GM04504 (cell line): ENCODE measurements around the gene MCF2L2.
"Not testable (repeated sequence)": the region's sequence is repeated elsewhere in the genome, so short reads cannot be mapped to it uniquely, and the experiment has no call there.

Source experiments
- DNase-seq: peaks from one replicate; pipeline ENCODE4 v3.0.0-alpha.2; 2012; ENCODE audit warnings: low read depth

MCF2L2 gene

DNA sequence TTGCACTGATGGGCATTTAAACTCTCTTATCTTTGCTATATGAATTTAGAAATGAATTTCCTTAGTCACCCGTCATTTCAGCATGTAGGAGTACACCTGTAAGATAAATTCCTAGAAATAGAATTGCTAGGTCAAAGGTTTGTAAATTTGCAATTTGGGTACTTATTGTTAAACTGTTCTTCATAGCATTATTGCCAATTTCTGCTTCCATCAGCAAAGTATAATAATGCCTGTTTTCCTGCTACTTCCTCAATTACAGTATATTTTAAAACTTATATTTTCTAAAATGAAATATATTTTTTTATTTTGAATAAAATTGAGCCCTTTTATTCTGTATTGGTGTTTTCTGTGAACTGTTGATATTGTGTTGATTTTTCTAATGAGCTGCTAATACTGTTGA lies 16.3 kb upstream of the MCF2L2 start:
- no peak for DNase-seq

DNA sequence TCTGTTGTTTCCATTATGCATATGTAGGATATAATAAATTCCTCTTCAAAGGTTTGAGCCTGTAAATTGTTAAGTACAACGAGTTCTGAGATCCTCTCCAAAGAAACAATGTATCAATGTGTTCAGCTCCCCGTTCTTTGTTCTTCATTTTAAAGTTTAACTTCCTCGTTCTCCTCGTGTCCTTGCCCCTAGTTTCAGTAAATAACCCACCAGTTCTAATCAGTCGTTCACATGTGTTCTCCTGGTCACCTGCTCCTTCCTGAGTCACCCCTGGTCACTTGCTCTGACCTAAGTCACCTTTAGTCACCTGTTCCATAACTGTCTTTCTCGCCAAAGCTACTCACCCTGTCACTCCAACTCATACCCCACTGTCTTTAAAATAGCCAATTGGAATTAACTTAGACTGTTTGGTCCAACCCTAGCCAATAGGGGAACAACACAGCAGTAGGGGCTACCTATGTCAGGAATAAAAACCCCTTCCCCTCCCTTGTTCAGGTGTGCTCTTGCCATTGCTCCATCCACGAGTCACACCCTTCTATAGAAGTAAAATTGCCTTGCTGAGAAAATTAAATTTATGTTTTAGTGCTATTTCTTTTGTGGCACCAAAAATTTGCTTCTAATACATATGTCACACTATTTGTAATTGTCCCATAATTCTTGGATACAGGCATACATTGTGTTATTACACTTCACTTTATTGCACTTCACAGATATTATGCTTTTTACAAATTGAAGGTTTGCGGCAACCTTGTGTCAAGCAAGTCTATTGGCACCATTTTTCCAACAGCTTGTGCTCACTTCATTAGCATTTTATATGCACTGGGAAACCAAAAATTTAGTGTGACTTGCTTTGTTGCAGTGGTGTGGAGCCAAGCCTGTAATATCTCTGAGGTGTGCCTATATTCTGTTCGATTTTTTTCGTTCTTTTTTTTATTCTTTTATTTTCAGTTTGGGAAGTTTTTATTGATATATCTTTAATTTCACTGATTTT lies 15.3 kb upstream of the MCF2L2 start:
- DNase-seq = no peak

DNA sequence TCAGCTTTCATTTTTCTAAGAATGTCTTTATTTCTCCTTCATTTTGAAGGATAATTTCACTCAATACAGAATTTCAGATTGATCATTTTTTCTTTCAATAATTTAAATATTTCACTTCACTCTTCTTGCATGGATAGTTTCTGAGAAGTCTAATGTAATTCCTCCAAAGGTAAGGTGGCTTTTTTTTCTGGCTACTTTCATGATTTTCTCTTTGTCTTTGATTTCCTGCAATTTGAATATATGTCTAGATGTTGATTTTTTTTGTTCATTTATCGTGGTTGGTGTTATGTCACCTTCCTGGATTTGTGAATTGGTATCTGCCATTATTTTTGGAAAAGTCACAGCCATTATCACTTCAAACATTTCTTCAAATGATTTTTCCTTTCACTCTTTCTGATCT lies 14.6 kb upstream of the MCF2L2 start:
- no peak for DNase-seq

DNA sequence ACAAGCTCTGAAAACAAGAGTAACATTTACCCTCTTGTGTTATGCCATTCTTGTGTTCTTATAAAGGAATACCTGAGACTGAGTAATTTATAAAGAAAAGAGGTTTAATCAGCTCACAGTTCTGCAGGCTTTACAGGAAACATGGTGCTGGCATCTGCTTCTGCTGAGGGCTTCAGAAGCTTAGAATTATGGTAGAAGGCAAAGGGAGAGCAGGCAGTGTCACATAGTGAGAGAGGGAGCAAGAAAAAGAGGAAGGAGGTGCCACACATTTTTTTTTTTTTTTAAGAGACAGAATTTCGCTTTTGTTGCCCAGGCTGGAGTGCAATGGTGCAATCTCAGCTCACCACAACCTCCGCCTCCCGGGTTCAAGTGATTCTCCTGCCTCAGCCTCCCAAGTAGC lies 12.1 kb upstream of the MCF2L2 start:
- not testable (repeated sequence) for DNase-seq

DNA sequence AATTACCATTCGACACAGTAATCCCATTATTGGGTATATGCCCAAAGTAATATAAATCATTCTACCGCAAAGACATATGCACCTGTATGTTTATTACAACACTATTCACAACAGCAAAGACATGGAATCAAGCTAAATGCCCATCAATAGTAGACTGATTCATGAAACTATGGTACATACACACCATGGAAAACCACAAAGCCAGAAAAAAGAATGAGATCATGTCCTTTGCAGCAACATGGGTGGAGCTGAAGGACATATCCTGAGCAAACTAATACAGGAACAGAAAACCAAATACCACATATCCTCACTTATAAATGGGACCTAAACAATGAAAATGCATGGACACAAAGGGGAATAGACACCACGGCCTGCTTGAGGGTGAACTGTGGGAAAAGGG lies 11.1 kb upstream of the MCF2L2 start:
- DNase-seq = no peak

DNA sequence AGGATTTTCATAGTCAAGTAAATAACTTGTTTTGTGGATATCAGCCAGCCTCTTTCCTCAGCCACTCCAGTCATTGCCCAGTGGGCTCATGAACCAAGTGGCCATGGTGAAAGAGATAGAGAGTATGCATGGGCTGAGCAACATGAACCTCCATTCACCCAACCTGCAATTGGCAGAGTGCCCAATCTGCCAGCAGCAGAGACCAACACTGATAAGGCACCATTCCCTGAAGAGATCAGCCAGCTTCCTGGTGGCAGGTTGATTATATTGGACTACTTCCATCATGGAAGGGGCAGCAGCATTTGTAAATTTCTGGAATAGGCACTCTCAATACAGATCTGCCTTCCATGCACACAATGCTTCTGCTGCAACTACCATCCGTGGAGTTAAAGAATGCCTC lies 10.3 kb upstream of the MCF2L2 start:
- DNase-seq = no peak

DNA sequence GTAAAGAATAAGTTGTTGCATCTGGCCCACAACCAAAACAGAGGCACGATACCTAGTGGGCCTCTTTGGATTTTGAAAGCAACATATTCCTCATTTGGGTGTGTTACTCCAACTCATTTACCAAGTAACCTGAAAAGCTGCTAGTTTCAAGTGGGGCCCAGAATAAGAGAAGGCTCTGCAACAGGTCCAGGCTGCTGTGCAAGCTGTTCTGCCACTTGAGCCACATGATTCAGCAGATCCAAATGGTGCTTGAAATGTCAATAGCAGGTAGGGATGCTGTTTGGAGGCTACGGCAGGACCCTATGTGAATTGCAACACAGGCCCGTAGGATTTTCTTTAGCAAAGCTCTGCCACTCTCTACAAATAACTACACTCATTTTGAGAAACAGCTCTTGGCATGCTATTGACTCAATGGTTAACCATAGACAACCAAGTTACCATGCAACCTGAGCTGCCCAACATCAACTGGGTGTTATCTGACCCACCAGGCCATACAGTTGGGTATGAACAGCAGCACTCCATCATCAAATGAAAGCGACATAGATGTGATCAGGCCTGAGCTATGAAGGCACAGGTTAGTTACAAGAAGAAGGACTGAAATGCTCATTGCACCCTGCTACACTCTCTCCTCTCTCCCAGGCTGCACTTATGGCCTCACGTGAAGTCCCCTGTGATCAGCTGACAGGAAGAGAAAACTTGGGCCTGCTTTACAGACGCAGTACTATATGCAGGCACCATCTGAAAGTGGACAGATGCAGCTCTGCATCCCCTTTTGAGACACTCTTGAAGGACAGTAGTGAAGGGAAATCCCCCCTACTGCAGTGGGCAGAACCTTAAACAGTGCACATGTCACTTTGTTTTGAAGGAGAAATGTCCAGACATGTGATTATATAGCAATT lies 9.5 kb upstream of the MCF2L2 start:
- DNase-seq = no peak

DNA sequence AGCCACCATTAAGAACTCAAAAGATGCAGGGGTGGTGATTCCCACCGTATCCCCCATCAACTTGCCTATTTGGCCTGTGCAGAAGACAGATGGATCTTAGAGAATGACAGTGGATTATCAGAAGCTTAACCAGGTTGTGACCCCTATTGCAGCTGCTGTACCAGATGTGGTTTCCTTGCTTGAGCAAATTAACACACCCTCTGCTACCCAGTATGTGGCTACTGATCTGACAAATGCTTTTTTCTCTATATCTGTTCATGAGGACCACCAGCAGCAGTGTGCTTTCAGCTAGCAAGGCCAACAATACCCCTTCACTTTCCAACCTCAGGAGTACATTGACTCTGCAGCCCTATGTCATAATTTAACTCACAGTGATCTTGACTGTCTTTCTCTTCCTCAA lies 8.6 kb upstream of the MCF2L2 start:
- DNase-seq = no peak

DNA sequence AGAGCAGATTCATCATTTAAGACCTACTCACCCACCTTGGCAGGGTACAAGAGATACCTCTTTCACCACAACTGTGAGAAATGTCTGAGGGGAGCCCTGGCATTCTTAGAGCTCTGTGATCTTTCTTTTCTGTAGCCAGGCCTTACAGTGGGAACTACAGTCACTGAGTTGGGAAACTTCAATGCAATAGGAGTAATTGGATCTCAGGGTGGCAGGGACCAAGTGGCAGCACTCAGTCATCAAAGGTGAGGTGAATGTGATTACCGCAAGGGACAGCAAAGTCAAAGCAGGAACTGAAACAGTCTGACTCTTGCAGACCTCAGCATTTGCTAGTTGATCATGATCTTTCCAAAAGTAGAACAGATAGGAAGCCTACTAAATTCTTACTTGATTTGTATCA lies 7.2 kb upstream of the MCF2L2 start:
- DNase-seq = no peak

DNA sequence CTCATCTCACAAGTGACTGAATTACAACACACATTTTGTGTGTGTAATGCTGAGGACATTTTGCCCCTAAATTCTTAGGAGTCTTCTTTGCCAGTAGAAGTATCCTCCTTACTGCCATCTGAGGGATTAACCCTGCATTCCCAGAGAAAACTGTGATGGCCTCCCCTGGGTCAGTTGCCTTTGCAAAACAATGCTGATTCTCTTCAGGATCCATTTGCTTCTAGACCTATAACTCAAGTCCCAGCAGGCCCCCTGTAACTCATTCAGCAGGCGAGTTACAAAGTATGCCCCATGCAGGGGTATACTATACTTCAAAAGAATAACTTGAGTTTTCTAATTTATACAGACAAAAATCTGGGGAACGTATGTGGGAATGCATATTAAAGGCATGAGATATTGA lies 6.6 kb upstream of the MCF2L2 start:
- no peak for DNase-seq

DNA sequence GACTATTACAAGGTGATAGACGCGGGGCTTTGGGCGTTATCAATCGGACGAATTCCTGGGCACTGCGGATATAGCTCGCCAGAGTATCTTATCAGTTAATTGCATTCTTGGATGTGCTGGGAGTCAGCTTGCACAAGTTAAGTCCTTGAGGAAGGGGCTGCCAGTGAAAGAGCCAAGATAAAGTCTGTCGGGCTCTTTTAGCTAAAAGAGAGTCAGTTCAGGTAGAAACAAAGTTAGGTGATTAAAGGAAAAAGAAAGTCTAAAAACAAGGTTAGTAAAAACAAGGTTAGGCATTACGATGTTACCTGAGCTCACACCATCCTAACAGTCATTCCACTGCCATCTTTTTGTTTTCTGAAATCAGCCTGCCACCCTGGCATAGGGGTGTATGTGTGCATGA lies 6.1 kb upstream of the MCF2L2 start:
- DNase-seq = no peak

DNA sequence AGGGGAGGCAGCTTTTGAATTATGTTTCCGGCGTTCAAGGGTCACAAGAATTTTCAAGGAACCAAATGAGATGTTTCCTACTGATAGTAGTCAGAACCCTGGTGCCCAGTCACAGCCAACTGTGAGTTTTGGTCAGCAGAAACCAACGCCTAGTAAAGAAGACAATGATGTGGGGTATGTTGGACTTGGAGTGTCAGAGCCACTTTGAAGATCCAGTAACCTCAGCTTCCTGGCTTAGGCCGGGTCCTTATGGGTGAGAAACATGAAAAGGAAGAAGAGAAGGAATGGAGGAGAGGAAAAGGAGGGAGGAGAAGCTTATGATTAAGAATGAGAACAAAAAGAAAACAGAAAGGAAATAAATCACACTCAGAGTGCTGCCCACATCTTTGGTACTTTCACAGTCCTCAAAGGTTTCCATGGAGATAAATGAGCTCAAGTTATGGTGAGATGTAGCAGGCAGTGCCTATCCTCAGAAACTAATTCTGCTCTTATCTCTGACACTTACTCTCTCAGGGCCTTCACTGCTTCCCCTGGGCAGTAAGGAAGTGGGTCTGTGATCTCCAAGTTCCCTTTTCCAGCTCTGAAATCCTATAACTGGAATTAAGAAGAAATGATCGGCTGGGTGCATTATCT lies 2.0 kb upstream of the MCF2L2 start:
- DNase-seq = no peak

DNA sequence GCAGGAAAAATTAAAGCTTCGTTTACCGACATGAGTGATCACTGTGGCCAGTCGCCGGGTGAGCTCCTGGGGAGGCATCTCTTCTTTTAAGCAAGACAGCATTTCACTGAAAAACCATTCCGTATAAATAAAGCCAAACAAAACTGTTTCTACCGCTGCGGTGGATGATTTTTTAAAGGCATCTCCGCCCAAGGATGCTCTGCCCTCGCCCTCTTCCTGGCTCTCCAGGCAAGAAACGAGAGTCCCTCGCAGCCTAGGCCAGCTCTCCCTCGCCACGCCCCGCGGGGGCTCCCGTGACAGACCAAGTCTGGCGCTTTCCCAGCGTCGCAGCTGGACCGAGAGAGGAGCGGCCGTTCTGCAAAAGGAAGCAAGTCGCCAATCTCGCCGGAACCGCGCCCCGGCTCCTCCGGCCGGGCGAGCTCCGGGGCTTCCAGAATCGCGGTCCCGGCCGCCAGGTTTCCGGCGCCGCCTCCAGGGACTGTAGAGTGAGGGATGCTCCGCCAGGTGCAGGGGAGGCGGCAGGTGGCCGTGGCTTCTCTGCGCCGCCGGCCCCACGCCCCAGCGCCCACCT lies 458 bp downstream of the MCF2L2 start:
- no peak for DNase-seq

DNA sequence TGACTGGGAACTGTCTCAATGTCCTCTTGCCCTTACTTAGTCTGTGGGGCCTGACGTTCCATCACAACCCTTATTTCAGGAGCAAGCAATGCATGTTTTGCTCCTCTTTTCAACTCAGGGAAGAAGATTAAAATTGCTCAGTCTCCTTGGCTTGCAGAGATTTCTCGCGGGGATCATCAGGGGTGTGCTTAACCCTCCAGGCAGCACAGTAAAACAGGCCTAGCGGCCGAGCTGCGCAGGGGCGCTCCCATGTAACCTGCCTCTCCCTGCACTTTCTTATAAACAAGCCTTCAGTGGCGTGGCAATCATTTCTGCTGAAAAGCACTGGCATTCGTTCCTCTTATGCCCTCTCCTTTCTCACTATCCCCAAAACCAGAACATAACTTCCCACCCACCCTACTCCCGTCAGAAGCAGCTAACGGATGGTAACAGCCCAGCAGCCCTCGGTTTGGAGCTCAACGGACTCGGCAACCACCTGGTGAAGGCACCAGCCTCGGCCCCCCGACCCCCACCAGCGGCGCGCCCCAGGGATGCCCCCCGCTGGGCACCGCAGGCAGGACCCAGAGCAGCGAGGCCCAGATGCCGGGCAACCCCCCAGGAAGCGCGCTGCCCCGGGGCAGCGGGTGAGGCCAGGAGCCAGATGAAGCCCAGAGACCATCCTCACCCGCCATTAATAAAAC lies 1.1 kb downstream of the MCF2L2 start:
- DNase-seq = no peak

DNA sequence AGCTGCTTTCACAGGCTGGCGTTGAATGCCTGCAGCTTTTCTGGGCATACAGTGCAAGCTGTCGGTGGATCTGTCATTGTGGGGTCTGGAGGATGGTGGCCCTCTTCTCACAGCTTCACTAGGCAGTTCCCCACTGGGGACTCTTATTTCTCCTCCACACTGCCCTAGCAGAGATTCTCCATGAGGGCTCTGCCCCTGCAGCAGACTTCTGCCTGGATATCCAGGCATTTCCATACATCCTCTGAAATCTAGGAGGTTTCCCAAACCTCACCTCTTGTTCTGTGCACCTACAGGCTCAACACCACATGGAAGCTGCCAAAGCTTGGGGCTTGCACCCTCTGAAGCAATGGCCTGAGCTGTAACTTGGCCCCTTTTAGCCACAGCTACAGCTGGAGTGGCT lies 9.6 kb downstream of the MCF2L2 start:
- DNase-seq = not testable (repeated sequence)

DNA sequence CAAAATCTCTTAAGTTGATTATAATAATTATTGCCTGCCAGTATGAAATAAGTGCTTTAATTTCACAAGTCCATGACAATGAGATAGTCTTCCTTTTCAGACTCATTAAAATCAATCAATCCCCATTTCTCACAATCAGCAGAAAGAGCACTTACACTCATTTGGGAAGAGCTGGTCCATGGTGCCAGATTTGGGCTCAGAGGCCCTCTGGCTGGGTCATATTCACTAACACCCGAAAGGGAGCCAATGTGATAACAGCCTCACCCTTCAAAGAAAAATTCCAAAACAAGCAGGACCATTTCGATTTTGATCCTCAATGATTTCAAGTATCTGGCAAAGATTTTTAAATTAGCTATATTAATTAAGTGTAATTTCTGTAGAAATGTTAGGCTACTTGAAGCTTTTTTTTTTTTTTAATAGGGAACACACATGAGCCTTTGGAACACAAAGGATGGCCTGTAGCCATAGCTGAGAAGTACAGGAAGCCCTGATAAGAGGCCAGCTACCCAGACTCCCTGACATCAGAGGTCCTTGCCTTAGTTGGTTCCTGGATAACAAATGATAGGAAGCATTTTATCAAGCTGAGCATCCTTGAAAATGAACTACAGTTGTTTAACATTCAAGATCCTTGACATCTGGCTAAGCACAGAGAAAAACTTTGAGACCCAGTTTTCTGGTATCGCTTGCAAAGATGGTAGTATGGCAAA lies 17.1 kb downstream of the MCF2L2 start:
- no peak for DNase-seq

DNA sequence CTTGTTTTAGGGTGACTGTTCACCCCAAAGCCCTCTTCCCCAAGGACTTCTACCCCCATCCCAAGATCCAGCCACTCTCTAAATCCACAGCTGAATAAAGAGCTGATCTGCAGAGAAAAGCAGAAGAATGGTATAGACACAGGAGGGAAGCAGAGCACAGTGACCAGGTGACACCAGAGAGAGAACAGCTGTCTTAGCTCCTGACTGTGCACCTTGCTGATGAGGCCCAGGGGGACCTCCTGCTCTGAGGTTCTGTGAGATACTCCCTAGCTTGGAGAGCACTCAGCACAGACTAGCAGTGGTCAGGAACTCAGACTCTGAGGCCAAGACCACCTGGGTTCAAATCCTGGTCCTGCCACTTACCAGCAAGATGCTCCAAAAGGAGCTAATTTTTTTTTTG lies 17.7 kb downstream of the MCF2L2 start:
- no peak for DNase-seq

DNA sequence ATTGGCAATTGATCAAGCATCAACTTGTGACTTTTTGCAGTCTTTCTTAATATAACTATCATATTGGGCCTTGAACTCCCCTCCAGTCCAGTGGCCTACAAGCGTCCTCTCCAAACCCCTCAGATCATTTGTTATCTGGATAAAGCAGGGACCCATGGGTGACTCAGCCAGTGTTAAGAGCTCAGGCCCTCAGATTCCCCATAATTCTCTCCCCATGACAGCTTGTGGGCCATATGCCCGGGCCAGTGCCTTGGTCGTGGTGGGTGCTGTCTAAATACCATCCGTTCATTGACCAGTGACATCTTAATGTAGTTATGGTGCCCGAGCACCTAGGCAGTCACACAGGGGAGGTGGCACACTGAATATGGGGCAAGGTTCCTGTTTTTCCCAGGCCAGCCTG lies 18.1 kb downstream of the MCF2L2 start:
- DNase-seq = no peak

DNA sequence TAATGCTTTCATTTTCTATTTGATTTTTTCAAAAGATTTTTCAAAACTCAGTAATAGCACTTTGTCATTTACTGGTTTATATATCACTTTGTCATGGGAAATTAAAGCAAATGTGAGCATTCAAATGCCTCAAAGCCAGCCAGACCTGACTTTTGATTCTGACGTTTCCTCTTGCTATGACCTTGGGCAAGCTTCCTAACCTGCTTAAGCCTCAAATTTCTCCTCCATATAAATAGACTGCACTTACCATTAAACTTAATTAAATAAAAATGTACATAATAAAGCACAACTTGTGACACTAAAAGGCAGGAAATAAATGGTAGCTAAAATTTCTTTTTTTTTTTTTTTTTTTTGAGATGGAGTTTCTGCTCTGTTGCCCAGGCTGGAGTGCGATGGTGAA lies 19.2 kb downstream of the MCF2L2 start:
- DNase-seq = no peak

DNA sequence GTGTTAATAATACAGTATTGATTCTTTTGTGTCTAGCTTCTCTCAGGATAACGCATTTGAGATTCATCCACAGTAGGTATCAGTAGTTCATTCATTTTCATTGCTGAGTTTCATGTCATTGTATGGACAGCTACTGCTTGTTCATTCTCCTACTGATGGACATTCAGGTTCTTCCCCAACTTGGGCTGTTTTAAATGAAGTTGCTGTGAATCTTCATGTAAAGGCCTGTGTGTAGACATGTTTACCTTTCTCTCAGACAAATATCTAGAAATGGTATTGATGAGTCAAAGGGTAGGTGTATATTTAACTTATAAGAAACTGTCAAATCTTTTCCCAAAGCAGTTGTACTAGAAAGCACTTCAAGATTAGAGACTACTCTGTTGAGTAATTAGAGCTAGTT lies 26.7 kb downstream of the MCF2L2 start:
- no peak for DNase-seq

DNA sequence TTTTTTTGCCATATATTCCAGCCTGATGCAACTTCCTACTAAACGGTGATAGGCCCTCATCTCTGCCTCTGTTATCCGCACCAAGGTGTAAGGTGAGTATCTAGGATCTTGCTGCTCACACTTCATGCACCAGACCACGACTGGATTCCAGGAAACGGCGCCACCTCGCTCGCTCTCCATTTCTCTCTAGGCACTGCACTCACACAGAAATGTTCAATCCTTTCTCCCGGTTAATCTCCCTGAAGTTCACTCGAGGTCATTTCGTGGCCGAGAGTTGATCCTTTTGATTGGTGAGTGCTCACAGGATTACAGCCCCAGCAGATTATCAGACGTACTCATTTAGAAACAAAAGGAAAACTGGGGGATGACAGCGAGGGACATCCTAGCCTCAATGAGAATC lies 28.1 kb downstream of the MCF2L2 start:
- DNase-seq = no peak
